Forelimb muscle (tissue), 1 donor: ENCODE data around the gene AKAP8. TPM values are rescaled to one million over a fixed set of nuclear protein-coding genes. Genes with fewer than 3 reads are reported as not detected.
"Not testable (repeated sequence)": the region's sequence is repeated elsewhere in the genome, so short reads cannot be mapped to it uniquely, and the experiment has no call there.

ENCODE experiments used
- DNase-seq: peaks from one replicate; pipeline ENCODE4 v3.0.0-alpha.2; 2013; ENCODE audit warnings: low read depth
- polyA plus RNA-seq: library from polyadenylated mRNA; unstranded; fragments of 120-200 nt; gene quantifications from one replicate; pipeline ENCODE4 v1.2.1, GENCODE V29; 2013; ENCODE audit not compliant: insufficient read length

The AKAP8 gene
- polyA plus RNA-seq, 1 donor = 20.9 TPM

GRCh38 chr19:15373644-15374043, 5.9 kb downstream of the AKAP8 start:
- DNase-seq = no peak

- no peak for DNase-seq
Observed at GRCh38 chr19:15372891-15373301, 6.7 kb downstream of the AKAP8 start.

GRCh38 chr19:15372470-15372869, 7.1 kb downstream of the AKAP8 start:
- no peak for DNase-seq

GRCh38 chr19:15371786-15372380, 7.7 kb downstream of the AKAP8 start:
- no peak for DNase-seq

GRCh38 chr19:15371119-15371518, 8.5 kb downstream of the AKAP8 start:
- DNase-seq = no peak

GRCh38 chr19:15369594-15369891, 10.0 kb downstream of the AKAP8 start:
- DNase-seq = no peak

GRCh38 chr19:15368798-15369593, 10.6 kb downstream of the AKAP8 start:
- DNase-seq = no peak

GRCh38 chr19:15368051-15368632, 11.4 kb downstream of the AKAP8 start:
- DNase-seq = no peak

GRCh38 chr19:15367439-15367838, 12.1 kb downstream of the AKAP8 start:
- no peak for DNase-seq

GRCh38 chr19:15365264-15365663, 14.3 kb downstream of the AKAP8 start:
- no peak for DNase-seq

- DNase-seq = not testable (repeated sequence)
Observed at GRCh38 chr19:15363791-15364190, 15.8 kb downstream of the AKAP8 start.

GRCh38 chr19:15363048-15363447, 16.5 kb downstream of the AKAP8 start:
- DNase-seq = not testable (repeated sequence)

GRCh38 chr19:15360015-15360414, 19.6 kb downstream of the AKAP8 start:
- DNase-seq = not testable (repeated sequence)

- DNase-seq = no peak
Observed at GRCh38 chr19:15358918-15359317, 20.7 kb downstream of the AKAP8 start.

GRCh38 chr19:15357906-15358305, 21.7 kb downstream of the AKAP8 start:
- no peak for DNase-seq

GRCh38 chr19:15354566-15355296, 24.9 kb downstream of the AKAP8 start:
- no peak for DNase-seq

GRCh38 chr19:15353908-15354307, 25.7 kb downstream of the AKAP8 start:
- DNase-seq = no peak

GRCh38 chr19:15352535-15352934, 27.1 kb downstream of the AKAP8 start:
- DNase-seq = not testable (repeated sequence)

GRCh38 chr19:15341328-15341727, 38.3 kb downstream of the AKAP8 start:
- DNase-seq = not testable (repeated sequence)

- no peak for DNase-seq
Observed at GRCh38 chr19:15340086-15340485, 39.5 kb downstream of the AKAP8 start.

- DNase-seq = no peak
Observed at GRCh38 chr19:15337202-15337601, 42.4 kb downstream of the AKAP8 start.

- not testable (repeated sequence) for DNase-seq
Observed at GRCh38 chr19:15335992-15336391, 43.6 kb downstream of the AKAP8 start.
